Activated B cell treated with CpG ODN at 0.5 μM for 24 hours (primary cell): Measurements from ENCODE around the gene HOXD13. TPM values are rescaled to one million over a fixed set of nuclear protein-coding genes. Genes with fewer than 3 reads are reported as not detected.

ENCODE experiments used
- ATAC-seq: fragments of 200-7000 bp; cut with Tn5 transposase; one replicate; pipeline ENCODE4 v1.10.0; 2021; ENCODE audit warnings: low read depth, mild to moderate bottlenecking, moderate library complexity
- CTCF ChIA-PET: fragments of 350-600 bp; sonication (Branson Sonifier 250); formaldehyde crosslinking; loops from one replicate; lab custom pipeline; 2021; ENCODE audit warnings: antibody characterized with exemption; lab: Charles Lee
- POLR2A ChIA-PET: fragments of 350-600 bp; sonication (Branson Sonifier 250); formaldehyde crosslinking; loops from one replicate; lab custom pipeline; 2021; ENCODE audit warnings: antibody characterized with exemption; lab: Charles Lee
- DNase-seq: peaks from one replicate; pipeline ENCODE4 v3.0.0; 2022
- H3K27ac Mint-ChIP-seq: one replicate; pipeline ENCODE4 v1.8.0; 2020; ENCODE audit warnings: mixed read lengths
- H3K27me3 Mint-ChIP-seq: one replicate; pipeline ENCODE4 v1.8.0; 2021; ENCODE audit warnings: mixed read lengths
- H3K36me3 Mint-ChIP-seq: one replicate; pipeline ENCODE4 v1.8.0; 2021; ENCODE audit warnings: low read depth, mixed read lengths
- H3K4me1 Mint-ChIP-seq: one replicate; pipeline ENCODE4 v1.8.0; 2021; ENCODE audit warnings: mixed read lengths
- H3K4me3 Mint-ChIP-seq: one replicate; pipeline ENCODE4 v1.8.0; 2020; ENCODE audit warnings: mild to moderate bottlenecking, mixed read lengths
- H3K9me3 Mint-ChIP-seq: one replicate; pipeline ENCODE4 v1.8.0; 2020; ENCODE audit warnings: mixed read lengths
- intact Hi-C: fragments of 100-400 bp; cut with micrococcal nuclease; formaldehyde crosslinking; loops from one replicate; pipeline ENCODE4 v1.15.1; 2024
- total RNA-seq: library from RNA; stranded (reverse); gene quantifications from 2 replicates; pipeline ENCODE4 v1.2.3, GENCODE V29; 2022
- TF ChIP-seq, protein P1 (sequence below): fragments of 200-600 bp; IDR thresholded peaks from one replicate; pipeline ENCODE4 v1.8.0; 2022; ENCODE audit warnings: antibody characterized with exemption, mild to moderate bottlenecking

Gene HOXD13
- total RNA-seq, 1 donor from 2014 or later = not detected

DNA sequence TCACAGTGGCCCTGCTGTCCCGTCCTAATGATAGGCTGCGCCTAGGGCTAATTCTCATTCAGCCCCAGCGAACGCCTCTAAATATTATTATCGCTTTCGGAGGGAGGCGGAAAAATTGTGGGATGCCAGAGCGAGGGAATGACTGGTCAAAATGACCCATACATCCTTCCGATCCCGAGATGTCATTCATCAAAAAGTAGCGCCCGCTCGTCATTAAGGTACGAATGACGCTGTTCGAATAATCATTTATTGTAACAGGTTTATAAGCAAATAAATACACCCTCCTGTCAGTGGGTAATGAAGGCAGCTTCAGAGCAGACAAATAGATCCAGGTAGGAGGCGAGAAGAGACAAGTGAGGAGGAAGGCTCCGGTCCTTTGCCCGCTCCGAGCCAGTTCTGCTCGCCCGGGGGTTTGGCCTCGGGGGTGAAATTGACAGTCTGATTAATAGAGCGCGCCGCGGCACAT lies 8.7 kb upstream of the HOXD13 start, which contains the start of gene EVX2:
Gene EVX2, minus strand, starts transcription at position 167 of the 466 bp plus-strand sequence. CDS start 186 bp downstream, outside the sequence.
- ATAC-seq (no peak), DNase-seq (no peak)
- Mint-ChIP-seq H3K36me3 (peaks cover 2% of the 10 kb centered on the region), H3K27me3 (peaks cover 71% of the 10 kb centered on the region), H3K27ac (peak within 1 kb of the TSS; percentile 41), H3K4me3 (no peak within 1 kb of the TSS), H3K4me1 (peaks cover 11% of the 10 kb centered on the region), H3K9me3 (peaks cover 4% of the 10 kb centered on the region)
- intact Hi-C loops = loop anchor here (2.0 kb wide), 2 partner anchors 27 to 47 kb away; no protein-coding TSS in a partner anchor
- POLR2A ChIA-PET = interaction anchor here (0.7 kb wide), 1 partner anchor 15 kb away, joined by 7 read pairs; no protein-coding TSS in a partner anchor
- TF ChIP-seq, protein P1, sequence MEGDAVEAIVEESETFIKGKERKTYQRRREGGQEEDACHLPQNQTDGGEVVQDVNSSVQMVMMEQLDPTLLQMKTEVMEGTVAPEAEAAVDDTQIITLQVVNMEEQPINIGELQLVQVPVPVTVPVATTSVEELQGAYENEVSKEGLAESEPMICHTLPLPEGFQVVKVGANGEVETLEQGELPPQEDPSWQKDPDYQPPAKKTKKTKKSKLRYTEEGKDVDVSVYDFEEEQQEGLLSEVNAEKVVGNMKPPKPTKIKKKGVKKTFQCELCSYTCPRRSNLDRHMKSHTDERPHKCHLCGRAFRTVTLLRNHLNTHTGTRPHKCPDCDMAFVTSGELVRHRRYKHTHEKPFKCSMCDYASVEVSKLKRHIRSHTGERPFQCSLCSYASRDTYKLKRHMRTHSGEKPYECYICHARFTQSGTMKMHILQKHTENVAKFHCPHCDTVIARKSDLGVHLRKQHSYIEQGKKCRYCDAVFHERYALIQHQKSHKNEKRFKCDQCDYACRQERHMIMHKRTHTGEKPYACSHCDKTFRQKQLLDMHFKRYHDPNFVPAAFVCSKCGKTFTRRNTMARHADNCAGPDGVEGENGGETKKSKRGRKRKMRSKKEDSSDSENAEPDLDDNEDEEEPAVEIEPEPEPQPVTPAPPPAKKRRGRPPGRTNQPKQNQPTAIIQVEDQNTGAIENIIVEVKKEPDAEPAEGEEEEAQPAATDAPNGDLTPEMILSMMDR = no peak
- CTCF ChIA-PET = no interaction called here

DNA sequence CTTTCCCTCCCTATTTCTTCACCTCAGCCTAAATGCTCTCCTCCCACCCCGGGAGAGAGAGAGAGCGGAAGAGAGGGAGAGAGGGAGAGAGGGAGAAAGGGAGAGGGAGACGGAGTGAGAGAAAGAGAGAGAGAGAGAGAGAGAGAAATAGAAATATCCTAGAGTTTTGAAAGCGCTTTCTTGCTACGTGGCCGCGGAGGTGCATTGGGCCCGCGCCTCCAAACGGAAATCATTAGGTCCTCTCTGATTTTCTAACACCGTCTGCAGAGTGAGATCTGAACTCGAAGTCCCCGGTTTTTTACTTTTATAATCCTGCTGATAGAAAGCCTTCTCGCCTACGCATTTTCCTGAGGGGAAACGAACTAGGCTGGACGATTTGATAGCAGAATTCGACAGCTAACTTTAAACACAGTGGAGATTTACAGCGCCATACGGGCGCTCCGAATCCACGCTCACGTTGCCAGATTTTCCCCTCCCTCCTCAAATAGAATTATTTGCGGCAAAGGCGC lies 7.9 kb upstream of the HOXD13 start:
- Mint-ChIP-seq H3K27ac (peak overlapping the region; percentile 35), H3K4me3 (no peak overlapping the region), H3K4me1 (peaks cover 5% of the 10 kb centered on the region), H3K36me3 (no peaks in the 10 kb centered on the region), H3K27me3 (peaks cover 72% of the 10 kb centered on the region), H3K9me3 (peaks cover 3% of the 10 kb centered on the region)
- TF ChIP-seq, protein P1 = no peak
- POLR2A ChIA-PET = interaction anchor here (0.7 kb wide), 1 partner anchor 14 kb away, joined by 7 read pairs; no protein-coding TSS in a partner anchor
- ATAC-seq (no peak), DNase-seq (no peak)
- CTCF ChIA-PET = no interaction called here
- intact Hi-C loops = loop anchor here (2.0 kb wide), 2 partner anchors 26 to 46 kb away; no protein-coding TSS in a partner anchor

DNA sequence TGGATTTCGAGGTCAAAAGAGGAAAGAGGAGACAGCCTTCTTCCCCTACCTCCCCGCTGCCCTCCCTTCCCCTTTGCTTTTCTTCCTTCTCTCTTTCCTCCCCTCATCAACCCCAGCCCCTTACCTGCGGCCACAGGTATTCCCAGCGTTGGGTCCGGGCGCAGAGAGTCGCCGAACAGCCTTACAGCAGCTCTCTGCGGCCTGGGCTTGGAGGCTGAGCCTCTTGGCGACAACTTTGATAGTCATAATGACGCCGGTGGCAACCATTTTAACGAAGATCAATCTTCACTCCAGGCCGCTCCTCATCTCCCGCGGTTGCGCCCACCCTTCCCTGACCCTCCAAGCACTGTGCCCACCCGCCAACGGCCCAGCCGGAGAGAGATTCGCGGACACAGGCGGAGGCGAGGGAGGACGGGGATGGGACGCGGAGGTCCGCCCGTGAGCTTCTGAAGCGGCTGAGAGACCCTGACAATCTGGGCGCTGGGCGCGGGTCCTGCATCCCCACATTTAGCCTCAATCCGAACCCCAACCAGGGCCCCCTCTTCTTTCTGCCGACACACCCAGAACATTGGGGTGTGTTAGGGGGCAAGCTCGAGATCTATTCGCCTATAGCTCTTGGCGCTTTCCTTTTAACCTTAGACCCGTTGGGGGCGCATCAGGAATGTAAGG lies 7.3 kb upstream of the HOXD13 start:
- Mint-ChIP-seq H3K4me1 (peaks cover 5% of the 10 kb centered on the region), H3K36me3 (no peaks in the 10 kb centered on the region), H3K4me3 (no peak overlapping the region), H3K27me3 (peaks cover 77% of the 10 kb centered on the region), H3K27ac (peak overlapping the region; percentile 35), H3K9me3 (peaks cover 3% of the 10 kb centered on the region)
- intact Hi-C loops = loop anchor here (2.0 kb wide), 2 partner anchors 26 to 46 kb away; no protein-coding TSS in a partner anchor
- no peak for DNase-seq
- ChIA-PET CTCF (no interaction called here), POLR2A (no interaction called here)
- TF ChIP-seq, protein P1 = no peak
- ATAC-seq = no peak

DNA sequence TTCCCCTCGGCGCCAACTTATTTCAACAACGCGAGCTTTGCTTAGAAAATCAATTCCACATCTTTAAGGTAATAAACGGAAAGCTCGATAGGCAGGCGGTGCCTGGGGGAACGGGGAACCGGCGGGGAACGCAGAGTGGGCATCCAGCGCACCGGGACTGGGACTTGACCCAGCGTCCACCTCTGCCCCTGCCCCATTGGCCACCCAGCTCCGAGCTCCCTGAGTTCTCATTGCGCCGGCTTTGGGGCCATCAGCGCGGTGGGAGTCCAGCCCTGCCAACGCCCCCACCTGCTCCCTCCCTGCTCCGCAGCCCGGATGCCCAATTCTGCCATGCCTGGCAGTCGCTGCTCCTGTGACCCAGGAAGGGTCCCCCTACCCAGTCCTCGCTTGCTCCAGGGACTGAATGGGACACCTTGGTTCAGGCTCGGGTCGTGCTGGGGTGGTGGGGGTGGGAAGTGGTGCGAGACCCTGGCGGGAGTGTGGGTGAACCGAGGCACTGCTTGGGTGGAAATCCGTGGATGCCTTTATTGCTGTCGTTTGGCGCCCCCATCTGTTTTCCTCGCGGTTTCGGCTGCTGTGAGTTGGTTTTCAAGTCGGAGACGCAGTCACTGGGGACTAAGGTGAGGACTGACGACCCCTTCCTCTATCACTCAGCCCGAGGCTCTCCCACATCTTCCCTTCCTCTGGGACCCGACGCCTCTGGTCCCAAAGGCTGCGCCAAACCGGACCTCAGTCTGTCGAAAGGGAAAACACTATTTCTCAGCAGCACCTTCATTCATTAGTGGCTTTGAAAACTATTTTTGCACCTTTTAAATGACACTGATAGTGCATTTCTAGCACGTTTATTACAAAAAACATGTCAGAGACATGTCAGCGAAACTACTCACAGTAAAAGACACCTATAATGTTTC lies 6.4 kb upstream of the HOXD13 start:
- no peak overlapping the region for H3K27ac Mint-ChIP-seq
- ChIA-PET CTCF (no interaction called here), POLR2A (no interaction called here)
- no peaks in the 10 kb centered on the region for H3K36me3 Mint-ChIP-seq
- ATAC-seq (no peak), DNase-seq (peak; percentile 15)
- H3K27me3 Mint-ChIP-seq = peaks cover 81% of the 10 kb centered on the region
- peaks cover 3% of the 10 kb centered on the region for H3K9me3 Mint-ChIP-seq
- TF ChIP-seq, protein P1 = no peak
- H3K4me3 Mint-ChIP-seq = no peak overlapping the region
- intact Hi-C loops = loop anchor here (2.0 kb wide), 2 partner anchors 25 to 45 kb away; no protein-coding TSS in a partner anchor
- H3K4me1 Mint-ChIP-seq = peaks cover 5% of the 10 kb centered on the region
